GM19452 (cell line): ENCODE results near the gene C16orf78.

Experiments used
- ATAC-seq: cut with Tn5 transposase; IDR thresholded peaks from one replicate; pipeline ENCODE4 v1.9.1; 2021; ENCODE audit not compliant: unreplicated experiment

C16orf78 gene

GRCh38 chr16:49428808-49429207 lies 55.2 kb downstream of the C16orf78 start:
- no peak for ATAC-seq

DNA sequence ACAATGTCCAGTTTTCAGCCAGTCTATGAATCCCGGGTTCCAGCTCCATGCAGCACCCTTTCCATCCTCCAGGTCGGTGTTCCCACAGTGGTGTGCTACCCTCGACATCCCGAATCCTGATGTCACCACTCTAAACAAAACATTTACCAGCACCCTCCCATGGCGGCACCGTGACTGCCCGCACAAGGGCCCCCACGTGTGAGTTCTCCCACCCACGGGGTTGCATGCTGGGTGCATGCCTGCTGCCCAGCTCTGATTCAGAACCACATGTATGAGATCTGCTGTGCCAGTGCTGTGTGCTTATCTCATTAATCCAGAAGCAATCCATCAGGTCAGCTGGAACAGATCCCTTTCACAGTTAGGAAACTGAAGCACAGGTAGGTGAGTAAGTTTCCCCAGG lies 57.4 kb downstream of the C16orf78 start:
- no peak for ATAC-seq

GRCh38 chr16:49431591-49432290 lies 58.1 kb downstream of the C16orf78 start:
- ATAC-seq = no peak

DNA sequence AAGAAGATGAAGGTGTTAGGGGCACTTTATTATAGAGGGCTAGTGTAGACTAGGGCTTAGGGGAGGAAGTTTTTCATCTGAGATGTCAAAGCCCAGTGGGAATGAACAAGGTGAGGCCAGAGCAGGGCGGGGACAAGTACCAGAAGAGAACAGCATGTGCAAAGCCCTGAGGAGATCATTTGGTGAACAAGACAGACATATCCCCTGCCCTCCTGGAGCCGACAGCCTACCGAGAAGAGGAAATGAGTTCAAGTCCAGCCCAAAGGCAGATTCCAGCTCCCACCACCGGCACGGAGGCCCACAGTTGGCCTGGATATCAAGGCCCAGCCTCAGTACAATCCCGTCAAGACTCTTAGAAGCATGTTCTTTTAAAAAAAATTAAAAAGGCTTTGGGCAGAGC lies 61.1 kb downstream of the C16orf78 start:
- ATAC-seq = no peak

- no peak for ATAC-seq
These were observed 62.6 kb downstream of the C16orf78 start for GRCh38 chr16:49436181-49436580.

DNA sequence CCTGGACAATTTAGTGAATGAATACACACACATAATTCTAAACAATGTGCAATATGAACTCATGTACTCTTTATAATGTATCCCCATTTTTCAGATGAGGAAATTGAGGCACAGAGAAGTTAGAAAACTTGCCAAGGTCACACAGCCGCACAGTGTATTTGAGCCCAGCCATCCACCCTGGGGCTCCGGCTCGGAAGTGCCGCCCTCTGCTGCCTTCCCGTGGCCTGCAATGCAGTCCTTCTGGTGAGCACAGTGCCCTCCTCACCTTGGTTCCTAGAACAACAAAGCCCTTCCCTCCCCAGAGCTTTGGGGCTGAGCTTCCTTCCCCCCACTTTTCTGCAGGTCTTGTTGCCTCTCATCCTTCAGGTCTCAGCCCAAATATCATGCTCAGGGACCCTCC lies 63.7 kb downstream of the C16orf78 start:
- ATAC-seq = no peak

GRCh38 chr16:49439050-49439449 lies 65.4 kb downstream of the C16orf78 start:
- ATAC-seq = no peak

- no peak for ATAC-seq
These were observed 66.1 kb downstream of the C16orf78 start for GRCh38 chr16:49439676-49440075.

DNA sequence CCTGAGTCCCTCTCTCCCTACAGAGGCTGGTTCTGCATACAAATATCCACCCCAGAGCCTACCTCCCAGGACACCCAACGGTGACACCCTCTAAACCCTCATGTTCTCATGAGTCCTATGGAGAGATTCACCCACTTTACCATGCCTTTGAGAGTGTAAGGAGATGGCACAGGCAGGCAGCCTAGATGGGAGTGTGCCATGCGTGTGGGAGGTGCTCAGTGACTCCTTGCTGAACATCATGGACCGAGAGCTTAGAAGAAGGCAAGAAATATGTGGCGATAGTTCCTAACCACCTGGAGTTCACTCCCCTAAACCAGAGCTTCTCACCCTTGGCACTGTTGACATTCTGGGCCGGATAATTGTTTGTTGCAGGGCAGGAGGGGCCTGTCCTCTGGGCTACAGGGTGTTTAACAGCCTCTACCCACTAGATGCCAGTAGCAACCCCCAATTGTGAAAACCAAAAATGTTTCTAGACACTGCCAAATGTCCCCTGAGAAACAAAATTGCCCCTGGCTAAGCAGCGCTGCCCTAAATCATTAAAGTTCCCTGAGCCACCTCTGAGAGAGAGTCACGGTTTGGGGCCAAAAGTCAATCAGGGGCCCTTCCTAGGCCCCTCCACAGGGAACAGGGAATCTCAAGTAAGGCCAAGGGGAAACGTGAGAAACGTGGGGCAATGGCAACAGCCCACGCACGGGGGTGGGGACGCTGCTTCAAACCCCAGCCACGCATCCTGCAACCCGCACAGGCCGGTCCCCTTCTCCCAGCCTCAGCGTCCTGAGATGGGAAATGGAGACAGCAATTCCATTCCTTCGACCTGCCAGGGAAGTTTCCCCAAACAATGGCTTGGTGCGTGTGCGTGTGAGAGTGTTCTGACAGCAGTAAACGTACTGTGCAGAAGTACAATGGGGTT lies 66.8 kb downstream of the C16orf78 start:
- ATAC-seq = no peak

- peak; percentile 98 for ATAC-seq
These were observed 67.8 kb downstream of the C16orf78 start for GRCh38 chr16:49441366-49441780.

GRCh38 chr16:49442805-49443204 lies 69.2 kb downstream of the C16orf78 start:
- ATAC-seq = no peak

DNA sequence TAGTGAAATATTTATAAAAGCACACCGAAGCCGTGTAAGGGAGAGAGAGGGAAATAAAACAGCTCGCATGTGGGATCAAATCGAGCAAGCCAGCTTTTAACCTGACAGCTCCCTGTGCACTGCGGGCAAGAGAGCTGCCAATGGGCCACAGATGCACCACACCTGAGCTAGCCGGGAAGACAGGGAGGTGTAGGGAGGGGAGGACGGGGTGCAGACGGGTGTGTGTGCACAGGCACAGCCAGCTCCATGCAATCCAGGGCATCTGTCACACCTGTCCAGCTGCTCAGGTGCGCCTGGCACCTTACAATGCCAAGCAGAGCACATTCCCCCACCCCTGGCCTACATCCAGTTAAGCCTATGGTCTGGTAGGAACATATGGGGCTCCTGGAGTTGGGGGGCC lies 70.0 kb downstream of the C16orf78 start:
- ATAC-seq = no peak

- no peak for ATAC-seq
These were observed 73.2 kb downstream of the C16orf78 start for GRCh38 chr16:49446805-49447204.
